ENCODE results near the gene FOXL3.

GRCh38 chr7:294440-295154, 4.6 kb downstream of the FOXL3 start:
- no peak for TF ChIP-seq CTCF (conservative IDR thresholded peaks at IDR 0.05; ENCODE audit: low read depth, low read length)
- TF ChIP-seq EZH2 (IDR thresholded peaks at IDR 0.05; ENCODE audit: borderline replicate concordance, low read depth, low read length, poor library complexity, severe bottlenecking) = no peak

Data from A673 (cell line).